Measurements from ENCODE around the gene TECTA. TPM values are rescaled to one million over a fixed set of nuclear protein-coding genes. Genes with fewer than 3 reads are reported as not detected.

TECTA gene
- total and polyA plus RNA-seq, 9 donors: 0.53 to 1.3 (median 0.97) TPM

DNA sequence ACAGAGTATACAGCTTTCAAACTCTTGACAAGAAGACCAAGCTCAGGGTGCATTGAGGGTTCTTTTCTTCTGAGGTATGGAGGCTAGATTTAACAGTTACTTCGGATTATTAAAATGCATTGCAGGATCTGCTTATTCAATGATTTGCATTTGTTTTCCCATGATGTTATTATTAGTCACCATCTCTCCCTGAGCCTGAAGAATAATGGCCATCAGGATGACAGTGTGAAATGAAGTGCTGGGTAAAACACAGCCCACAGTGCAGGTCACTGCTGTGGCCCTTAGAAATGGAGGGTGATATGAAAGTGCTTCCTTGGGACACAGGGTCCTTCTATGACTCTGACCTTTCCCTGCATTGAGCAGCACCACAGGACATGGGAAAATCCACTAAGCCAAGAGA is 40.0 kb downstream of the TECTA start:
- TF ChIP-seq POLR2A (IDR thresholded peaks at IDR 0.05): no peak
- TF ChIP-seq, protein P1, sequence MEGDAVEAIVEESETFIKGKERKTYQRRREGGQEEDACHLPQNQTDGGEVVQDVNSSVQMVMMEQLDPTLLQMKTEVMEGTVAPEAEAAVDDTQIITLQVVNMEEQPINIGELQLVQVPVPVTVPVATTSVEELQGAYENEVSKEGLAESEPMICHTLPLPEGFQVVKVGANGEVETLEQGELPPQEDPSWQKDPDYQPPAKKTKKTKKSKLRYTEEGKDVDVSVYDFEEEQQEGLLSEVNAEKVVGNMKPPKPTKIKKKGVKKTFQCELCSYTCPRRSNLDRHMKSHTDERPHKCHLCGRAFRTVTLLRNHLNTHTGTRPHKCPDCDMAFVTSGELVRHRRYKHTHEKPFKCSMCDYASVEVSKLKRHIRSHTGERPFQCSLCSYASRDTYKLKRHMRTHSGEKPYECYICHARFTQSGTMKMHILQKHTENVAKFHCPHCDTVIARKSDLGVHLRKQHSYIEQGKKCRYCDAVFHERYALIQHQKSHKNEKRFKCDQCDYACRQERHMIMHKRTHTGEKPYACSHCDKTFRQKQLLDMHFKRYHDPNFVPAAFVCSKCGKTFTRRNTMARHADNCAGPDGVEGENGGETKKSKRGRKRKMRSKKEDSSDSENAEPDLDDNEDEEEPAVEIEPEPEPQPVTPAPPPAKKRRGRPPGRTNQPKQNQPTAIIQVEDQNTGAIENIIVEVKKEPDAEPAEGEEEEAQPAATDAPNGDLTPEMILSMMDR (IDR thresholded peaks at IDR 0.05): no peak
- TF ChIP-seq EP300 (IDR thresholded peaks at IDR 0.05): no peak
- Histone ChIP-seq H3K36me3 (no peaks in the 10 kb centered on the region), H3K4me3 (no peak overlapping the region), H3K4me1 (ENCODE audit: insufficient read depth) (no peaks in the 10 kb centered on the region), H3K27me3 (no peaks in the 10 kb centered on the region), H3K27ac (no peak overlapping the region), H3K9me3 (no peaks in the 10 kb centered on the region)
- intact Hi-C loops (cut with DNase I): no loop called here
- WGBS, 3 donors: 81 to 94% (median 92%) methylated on average over 1 of the region's 1 CpG
- no peak for DNase-seq

DNA sequence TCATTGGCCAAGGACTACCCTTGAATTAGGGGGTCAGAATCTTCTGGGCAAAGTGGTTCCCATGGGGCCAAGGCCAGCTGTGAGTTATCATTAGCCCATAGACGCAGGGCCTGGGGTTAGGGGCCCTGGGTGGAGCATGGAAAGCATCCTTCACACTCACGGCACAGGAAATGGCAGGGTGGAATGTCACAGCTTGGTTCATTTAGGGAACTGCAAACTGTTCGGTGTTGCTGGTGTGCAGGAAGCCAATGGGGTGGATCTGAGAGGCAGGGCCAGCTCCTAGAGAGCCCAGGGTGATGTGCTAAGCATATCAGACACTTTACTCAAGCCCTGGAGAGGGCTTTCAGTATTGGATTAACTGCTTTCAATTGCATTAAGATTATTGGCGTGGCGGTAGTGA is 42.9 kb downstream of the TECTA start:
- H3K9me3 ChIP-seq: no peaks in the 10 kb centered on the region
- no peak overlapping the region for H3K27ac ChIP-seq
- TF ChIP-seq, protein P1 (IDR thresholded peaks at IDR 0.05): no peak
- TF ChIP-seq EP300 (IDR thresholded peaks at IDR 0.05) (no peak), POLR2A (IDR thresholded peaks at IDR 0.05) (no peak)
- 82 to 86% (median 83%) methylated on average over 5 of the region's 5 CpGs for WGBS, 3 donors
- no peak overlapping the region for H3K4me3 ChIP-seq
- intact Hi-C loops (cut with DNase I): no loop called here
- no peaks in the 10 kb centered on the region for H3K4me1 ChIP-seq (ENCODE audit: insufficient read depth)
- no peak for DNase-seq
- H3K36me3 ChIP-seq: no peaks in the 10 kb centered on the region
- no peaks in the 10 kb centered on the region for H3K27me3 ChIP-seq

- Histone ChIP-seq H3K4me3 (no peak overlapping the region), H3K9me3 (no peaks in the 10 kb centered on the region), H3K4me1 (ENCODE audit: insufficient read depth) (no peaks in the 10 kb centered on the region), H3K27me3 (no peaks in the 10 kb centered on the region), H3K36me3 (no peaks in the 10 kb centered on the region), H3K27ac (no peak overlapping the region)
- intact Hi-C loops (cut with DNase I): no loop called here
- DNase-seq: no peak
- WGBS, 3 donors: 73 to 74% (median 74%) methylated on average over 5 of the region's 5 CpGs
- TF ChIP-seq, protein P1 (IDR thresholded peaks at IDR 0.05): no peak
- TF ChIP-seq EP300 (IDR thresholded peaks at IDR 0.05) (no peak), POLR2A (IDR thresholded peaks at IDR 0.05) (no peak)
These were observed 43.7 kb downstream of the TECTA start for GRCh38 chr11:121144723-121145122.

DNA sequence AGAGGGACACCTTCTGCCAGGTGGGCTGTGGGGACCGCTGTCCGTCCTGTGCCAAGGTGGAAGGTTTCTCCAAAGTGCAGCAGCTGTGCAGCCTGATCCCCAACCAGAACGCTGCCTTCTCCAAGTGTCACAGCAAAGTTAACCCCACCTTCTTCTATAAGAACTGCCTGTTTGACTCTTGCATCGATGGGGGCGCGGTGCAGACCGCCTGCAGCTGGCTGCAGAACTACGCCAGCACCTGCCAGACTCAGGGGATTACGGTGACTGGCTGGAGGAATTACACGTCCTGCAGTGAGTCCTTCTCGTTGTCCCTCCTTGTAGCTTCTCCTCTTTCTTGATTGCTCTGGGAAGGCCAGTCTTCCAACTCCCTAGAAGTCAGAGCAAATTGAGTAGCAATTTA is 44.8 kb downstream of the TECTA start:
- Histone ChIP-seq H3K36me3 (no peaks in the 10 kb centered on the region), H3K4me1 (ENCODE audit: insufficient read depth) (no peaks in the 10 kb centered on the region), H3K27ac (no peak overlapping the region), H3K27me3 (no peaks in the 10 kb centered on the region), H3K9me3 (no peaks in the 10 kb centered on the region), H3K4me3 (no peak overlapping the region)
- TF ChIP-seq EP300 (IDR thresholded peaks at IDR 0.05): no peak
- TF ChIP-seq POLR2A (IDR thresholded peaks at IDR 0.05): no peak
- TF ChIP-seq, protein P1 (IDR thresholded peaks at IDR 0.05): no peak
- intact Hi-C loops (cut with DNase I): no loop called here
- no peak for DNase-seq
- whole genome bisulfite sequencing, 3 donors: 87 to 97% (median 96%) methylated on average over 11 of the region's 11 CpGs

- WGBS, 3 donors: 91 to 99% (median 92%) methylated on average over 2 of the region's 2 CpGs
- no peaks in the 10 kb centered on the region for H3K27me3 ChIP-seq
- TF ChIP-seq POLR2A (IDR thresholded peaks at IDR 0.05) (no peak), EP300 (IDR thresholded peaks at IDR 0.05) (no peak)
- TF ChIP-seq, protein P1 (IDR thresholded peaks at IDR 0.05): no peak
- no peak overlapping the region for H3K27ac ChIP-seq
- no peak overlapping the region for H3K4me3 ChIP-seq
- intact Hi-C loops (cut with DNase I): no loop called here
- no peak for DNase-seq
- H3K36me3 ChIP-seq: no peaks in the 10 kb centered on the region
- no peaks in the 10 kb centered on the region for H3K4me1 ChIP-seq (ENCODE audit: insufficient read depth)
- H3K9me3 ChIP-seq: no peaks in the 10 kb centered on the region
These were observed 48.1 kb downstream of the TECTA start for GRCh38 chr11:121149116-121149515.
